Transverse colon (tissue), 4 donors: ENCODE measurements around the gene BST1.

Experiments used
- CTCF ChIP-seq, 5 experiments: fragments of 200-600 bp in 3 of 5; fragments of 450-650 bp in 2 of 5; sonication (generic) in 3 of 5; IDR thresholded peaks; 1 replicate in 2 of 5; 2 replicates in 3 of 5; pipeline ENCODE4 v1.5.1; 2016 to 2017; ENCODE audit warnings: antibody characterized with exemption in 5 of 5, inconsistent platforms in 3 of 5, mild to moderate bottlenecking in 2 of 5, moderate library complexity in 1 of 5
- EP300 ChIP-seq: sonication (generic); formaldehyde crosslinking; IDR thresholded peaks from one replicate; pipeline ENCODE4 v1.6.1; 2017; ENCODE audit warnings: antibody characterized with exemption, low read depth
- POLR2A ChIP-seq: fragments of 450-650 bp; IDR thresholded peaks from one replicate; pipeline ENCODE4 v1.6.1; 2016; ENCODE audit warnings: antibody characterized with exemption, mild to moderate bottlenecking, moderate library complexity
- POLR2AphosphoS5 ChIP-seq, 3 donors: sonication (generic); formaldehyde crosslinking; IDR thresholded peaks; one replicate each; pipeline ENCODE4 v1.6.1; 2016; ENCODE audit warnings: antibody characterized with exemption in 3 of 3

- TF ChIP-seq CTCF (IDR thresholded peaks at IDR 0.05), result no peak
- TF ChIP-seq POLR2A, result no peak
- no peak for TF ChIP-seq EP300
- no peak for TF ChIP-seq POLR2AphosphoS5 (IDR thresholded peaks at IDR 0.05)
Observed at GRCh38 chr4:15742083-15742582, 39.3 kb downstream of the BST1 start.
